Left forelimb (tissue), 1 donor: ENCODE data around the gene CYP4A22.
"Not testable (repeated sequence)": the region's sequence is repeated elsewhere in the genome, so short reads cannot be mapped to it uniquely, and the experiment has no call there.

ENCODE experiments used
- DNase-seq: peaks from one replicate; pipeline ENCODE4 v3.0.0-alpha.2; 2018; ENCODE audit warnings: low spot score

Gene CYP4A22, protein sequence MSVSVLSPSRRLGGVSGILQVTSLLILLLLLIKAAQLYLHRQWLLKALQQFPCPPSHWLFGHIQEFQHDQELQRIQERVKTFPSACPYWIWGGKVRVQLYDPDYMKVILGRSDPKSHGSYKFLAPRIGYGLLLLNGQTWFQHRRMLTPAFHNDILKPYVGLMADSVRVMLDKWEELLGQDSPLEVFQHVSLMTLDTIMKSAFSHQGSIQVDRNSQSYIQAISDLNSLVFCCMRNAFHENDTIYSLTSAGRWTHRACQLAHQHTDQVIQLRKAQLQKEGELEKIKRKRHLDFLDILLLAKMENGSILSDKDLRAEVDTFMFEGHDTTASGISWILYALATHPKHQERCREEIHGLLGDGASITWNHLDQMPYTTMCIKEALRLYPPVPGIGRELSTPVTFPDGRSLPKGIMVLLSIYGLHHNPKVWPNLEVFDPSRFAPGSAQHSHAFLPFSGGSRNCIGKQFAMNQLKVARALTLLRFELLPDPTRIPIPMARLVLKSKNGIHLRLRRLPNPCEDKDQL

DNA sequence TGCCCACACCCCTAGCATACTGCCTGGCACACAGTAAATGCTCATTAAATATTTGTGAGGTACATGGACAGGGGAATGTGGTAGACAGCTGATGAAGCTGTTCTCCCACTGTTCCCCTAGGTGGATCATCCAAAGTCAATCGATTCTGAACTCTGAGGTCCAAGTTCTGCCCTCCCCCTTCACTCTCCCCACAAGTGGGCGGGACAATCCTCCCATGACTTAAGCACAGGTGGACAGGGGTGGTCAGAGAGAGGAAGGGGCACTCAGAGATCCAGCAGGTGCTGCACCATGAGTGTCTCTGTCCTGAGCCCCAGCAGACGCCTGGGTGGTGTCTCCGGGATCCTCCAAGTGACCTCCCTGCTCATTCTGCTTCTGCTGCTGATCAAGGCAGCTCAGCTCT lies at the start of gene CYP4A22:
CYP4A22 (plus strand) TSS at position 244 of the 400 bp plus-strand sequence; CDS start at position 289, 45 bp downstream.
- DNase-seq: no peak

DNA sequence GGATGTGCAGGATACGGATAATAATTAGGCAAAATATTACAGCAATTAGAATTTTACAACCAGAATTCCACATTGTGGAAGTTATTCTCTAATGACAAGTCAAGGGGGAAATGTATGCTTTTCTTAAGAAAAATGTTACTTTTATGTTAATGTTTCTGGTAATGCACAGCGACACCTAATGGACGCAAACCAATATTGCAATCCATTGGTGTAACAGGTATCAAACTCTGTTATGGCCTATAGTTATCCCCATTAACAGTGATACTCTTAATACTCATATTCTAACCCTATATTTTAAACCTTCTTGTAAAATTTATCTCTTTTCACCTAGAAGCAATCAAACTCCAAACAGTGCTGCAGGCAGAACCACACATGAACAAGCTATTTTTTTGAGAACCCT lies 47.9 kb upstream of the CYP4A22 start:
- not testable (repeated sequence) for DNase-seq

DNA sequence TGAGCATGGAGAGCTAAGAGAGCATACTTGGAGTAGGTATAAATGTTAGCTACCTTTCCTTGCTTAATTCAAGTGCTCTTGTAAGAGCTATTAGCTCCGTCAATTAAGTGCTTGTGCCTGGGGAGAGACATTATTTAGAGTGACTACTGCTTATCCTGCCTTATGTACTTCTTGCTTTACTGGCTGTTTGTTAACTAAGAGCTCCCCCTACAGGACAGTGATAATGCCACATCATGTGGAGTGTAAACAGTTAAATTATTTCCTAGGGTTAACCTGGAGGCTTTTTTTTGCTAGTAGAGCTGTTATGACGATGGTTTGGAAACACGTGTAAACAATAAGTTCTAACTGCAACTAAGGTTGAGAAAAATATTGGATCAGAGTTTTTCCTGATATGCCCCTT lies 45.8 kb upstream of the CYP4A22 start:
- not testable (repeated sequence) for DNase-seq

DNA sequence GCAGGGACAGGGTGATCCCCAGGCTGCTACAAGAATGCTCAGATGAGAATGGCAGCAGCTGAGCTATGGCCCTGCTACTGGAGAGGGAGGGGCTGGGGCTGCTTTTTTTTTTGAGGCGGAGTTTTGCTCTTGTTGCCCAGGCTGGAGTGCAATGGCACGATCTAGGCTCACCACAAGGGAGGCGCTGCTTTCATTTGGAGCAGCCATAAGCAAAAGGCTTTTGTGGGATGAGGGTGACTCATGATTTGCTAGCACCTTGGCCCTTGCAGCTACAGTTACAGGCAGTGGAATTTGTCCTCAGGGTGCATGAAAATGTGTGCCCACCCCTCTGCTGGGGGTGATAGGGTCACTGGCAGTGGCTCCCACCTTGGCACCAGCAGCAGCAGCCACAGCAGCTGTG lies 32.4 kb upstream of the CYP4A22 start:
- no peak for DNase-seq

DNA sequence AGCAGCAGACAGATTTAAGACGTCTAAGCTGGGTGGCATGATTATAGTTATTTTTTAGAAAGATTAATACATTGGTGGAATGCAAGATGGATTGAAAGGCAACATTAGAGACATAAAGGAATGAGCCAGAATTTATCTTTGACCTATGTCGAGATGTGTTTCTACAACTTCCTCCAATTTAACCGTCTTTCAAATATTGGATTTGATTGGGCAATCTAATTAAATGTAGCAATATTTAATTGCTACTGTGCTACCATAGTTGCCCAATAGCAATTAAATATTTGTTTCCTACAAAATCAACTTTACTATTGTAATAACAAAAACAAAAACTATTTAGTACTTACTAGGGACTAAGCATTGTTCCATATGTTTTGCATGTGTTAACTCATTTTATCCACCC lies 30.4 kb upstream of the CYP4A22 start:
- no peak for DNase-seq

DNA sequence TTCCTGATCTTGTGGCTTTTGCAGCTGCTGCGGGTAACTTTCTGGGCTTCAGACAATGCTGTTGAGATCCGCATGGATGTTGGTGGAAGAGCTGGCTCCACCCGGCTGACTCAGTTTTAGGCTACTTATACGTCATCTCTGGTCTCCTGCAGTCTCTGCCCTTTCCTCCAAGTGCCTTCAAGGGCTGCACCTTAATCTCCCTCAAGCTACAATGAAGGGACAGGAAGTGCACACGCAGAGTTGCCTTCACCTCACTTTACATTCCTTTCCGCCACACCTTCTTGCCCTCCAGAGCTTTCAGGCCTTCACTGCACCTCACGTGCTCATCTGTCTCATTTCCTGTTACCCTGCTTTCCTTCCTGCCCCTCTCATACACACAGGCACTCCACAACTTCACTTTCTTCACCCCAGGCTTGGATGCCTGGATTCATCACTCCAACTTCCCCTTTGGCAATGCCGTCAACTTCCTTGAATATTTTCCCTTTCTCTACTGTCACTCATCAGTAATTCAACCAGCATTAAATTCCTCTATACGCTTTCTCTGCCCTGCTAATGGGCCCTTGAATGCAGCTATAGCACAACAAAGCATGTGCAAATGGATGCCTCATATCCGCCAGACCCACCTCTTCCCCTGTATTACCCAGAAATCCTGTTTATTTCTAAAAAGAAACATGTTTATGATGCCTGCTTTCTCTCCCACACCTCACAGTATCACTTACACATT lies 29.2 kb upstream of the CYP4A22 start:
- not testable (repeated sequence) for DNase-seq

DNA sequence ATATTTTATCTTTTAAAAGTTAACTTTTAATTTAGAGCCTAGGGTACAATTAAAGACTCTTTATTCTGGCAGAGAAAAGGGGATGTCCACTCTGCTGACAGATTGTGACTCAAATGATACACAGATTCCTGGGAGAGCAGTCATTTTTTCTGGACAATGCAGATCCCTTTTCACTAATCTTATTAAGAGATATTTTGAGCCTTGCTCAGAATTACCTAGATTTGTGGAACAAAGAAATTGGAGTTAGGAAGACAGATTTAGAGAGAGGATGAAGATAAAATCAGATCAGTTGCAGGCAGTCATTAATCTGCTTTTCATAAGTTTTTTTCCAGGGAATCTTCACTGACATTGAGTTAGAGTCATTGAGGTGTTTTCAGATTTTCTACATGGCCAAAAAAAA lies 27.8 kb upstream of the CYP4A22 start:
- not testable (repeated sequence) for DNase-seq

DNA sequence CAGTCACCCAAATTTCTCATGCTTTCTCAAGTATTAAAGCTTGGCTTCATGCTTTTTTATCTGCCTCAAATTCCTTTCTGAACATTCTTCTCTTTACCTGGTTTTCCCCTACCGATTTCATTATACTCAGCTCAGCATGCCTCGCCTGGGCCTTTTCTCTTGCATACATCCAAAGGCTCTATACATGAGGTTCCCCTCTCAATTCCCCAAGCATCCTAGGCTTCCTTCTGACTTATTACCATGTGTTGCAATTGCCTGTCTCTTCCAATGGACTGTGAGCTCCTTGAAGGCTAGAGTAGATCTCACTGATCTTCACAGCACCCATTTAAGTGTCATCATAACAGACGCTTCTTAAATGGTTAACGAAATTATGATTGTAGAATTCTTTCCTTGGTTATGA lies 24.1 kb upstream of the CYP4A22 start:
- no peak for DNase-seq

DNA sequence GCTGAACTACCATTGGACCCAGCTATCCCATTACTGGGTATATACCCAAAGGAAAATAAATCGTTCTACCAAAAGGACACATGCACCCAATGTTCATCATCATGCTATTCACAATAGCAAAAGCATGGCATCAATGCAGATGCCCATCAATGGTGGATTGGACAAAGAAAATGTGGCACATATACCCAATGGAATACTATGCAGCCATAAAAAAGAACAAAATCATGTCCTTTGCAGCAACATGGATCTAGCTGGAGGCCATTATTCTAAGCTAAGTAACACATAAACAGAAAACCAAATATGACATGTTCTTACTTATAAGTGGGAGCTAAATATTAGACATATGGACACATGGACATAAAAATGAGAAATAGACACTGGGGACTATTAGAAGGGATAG lies 16.2 kb upstream of the CYP4A22 start:
- DNase-seq: not testable (repeated sequence)

DNA sequence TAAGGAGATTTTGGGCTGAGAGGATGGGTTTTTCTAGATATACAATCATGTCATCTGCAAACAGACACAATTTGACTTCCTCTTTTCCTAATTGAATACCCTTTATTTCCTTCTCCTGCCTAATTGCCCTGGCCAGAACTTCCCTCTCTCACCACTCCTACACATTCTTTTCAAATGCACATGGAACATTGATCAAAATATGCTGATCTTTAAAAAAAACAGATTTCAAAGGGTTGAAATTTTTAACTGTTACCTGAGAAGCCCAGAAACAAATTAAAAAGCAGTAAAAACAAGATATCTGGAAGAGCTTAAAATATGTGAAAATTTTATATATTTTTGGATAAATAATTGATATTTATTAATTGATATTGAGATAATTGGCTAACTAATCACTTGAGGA lies 12.4 kb upstream of the CYP4A22 start:
- not testable (repeated sequence) for DNase-seq

DNA sequence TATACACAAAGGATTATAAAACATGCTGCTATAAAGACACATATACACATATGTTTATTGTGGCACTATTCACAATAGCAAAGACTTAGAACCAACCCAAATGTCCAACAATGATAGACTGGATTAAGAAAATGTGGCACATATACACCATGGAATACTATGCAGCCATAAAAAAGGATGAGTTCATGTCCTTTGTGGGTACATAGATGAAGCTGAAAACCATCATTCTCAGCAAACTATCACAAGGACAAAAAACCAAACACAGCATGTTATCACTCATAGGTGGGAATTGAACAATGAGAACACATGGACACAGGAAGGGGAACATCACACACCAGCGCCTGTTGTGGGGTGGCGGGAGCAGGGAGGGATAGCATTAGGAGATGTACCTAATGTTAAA lies 10.2 kb upstream of the CYP4A22 start:
- not testable (repeated sequence) for DNase-seq

DNA sequence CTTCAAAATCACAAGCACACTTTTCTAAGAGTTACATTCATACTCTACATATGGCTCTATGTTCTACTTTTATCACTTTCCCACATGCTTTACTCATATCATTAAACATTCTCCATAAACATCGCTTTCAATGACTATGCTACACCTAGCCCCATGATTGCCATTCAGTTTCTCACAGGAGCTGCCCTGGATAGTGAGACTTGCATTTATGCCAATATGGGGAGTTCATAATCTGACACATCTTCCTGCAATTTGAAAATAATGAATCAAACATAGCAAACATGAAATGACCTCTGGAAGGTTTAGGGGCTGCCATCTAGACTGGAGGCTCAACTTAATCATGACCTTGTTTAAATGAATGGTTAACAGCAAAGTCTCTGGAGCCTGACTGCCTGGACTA lies 9.0 kb upstream of the CYP4A22 start:
- no peak for DNase-seq

DNA sequence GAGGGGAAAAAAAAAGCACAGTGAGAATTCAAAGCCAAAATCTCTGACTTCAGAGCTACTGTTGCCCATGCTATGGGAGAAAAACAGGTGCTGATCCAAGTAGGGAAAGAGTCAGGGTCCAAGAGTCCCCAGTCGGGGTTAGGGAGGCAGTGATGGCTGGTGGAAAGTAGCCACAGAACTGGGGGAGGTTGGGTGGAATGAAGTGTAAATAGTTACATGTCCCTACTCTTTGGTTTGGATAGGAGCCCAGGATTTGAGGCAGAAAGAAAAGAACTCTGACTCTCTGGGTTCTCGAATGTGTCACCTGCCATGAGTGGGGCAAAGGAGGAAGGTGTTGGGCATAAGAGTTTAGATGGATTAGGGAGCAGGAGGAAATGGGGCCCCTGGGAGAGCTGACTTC lies 8.4 kb upstream of the CYP4A22 start:
- not testable (repeated sequence) for DNase-seq

DNA sequence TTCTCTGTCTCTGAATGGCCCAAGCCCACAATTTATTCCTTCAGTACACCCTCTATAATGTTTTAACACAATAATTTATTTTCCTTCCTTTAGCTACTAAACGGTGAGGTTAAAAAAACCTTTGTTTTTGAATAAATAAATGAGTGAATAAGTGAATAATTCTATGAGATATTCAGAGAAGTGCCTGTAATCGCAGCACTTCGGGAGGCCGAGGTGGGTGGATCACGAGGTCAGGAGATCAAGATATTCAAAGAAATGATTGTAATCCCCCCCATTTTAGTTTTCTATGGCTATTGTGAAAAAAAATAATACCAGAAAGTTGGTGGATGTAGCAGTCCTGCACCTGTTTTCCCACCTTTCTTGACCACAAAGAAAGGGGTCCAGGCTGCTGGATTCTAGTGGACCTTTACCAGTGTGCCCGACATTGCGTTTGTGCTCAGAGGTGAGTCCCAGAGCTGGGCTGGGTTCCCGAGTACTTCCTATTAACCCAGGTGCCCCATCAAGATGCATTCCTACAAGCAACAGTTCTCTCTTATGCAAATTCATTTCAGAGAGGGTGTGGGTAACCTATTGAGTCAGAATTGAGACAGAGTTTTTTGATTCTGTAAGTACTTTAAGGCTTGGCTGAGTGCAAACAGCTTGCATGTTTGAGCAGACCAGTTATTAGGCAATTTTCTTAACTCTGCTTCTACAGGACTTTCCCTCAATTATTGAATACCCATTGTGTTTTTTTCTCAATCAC lies 7.6 kb upstream of the CYP4A22 start:
- DNase-seq: not testable (repeated sequence)

DNA sequence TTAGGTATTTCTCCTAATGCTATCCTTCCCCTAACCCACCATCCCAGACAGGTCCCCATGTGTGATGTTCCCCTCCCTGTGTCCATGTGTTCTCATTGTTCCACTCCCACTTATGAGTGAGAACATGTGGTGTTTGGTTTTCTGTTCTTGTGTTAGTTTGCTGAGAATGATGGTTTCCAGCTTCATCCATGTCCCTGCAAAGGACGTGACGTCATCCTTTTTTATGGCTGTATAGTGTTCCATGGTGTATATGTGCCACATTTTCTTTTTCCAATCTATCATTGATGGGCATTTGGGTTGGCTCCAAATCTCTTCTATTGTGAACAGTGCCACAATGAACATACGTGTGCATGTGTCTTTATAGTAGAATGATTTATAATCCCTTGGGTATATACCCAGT lies 4.6 kb upstream of the CYP4A22 start:
- DNase-seq: not testable (repeated sequence)

DNA sequence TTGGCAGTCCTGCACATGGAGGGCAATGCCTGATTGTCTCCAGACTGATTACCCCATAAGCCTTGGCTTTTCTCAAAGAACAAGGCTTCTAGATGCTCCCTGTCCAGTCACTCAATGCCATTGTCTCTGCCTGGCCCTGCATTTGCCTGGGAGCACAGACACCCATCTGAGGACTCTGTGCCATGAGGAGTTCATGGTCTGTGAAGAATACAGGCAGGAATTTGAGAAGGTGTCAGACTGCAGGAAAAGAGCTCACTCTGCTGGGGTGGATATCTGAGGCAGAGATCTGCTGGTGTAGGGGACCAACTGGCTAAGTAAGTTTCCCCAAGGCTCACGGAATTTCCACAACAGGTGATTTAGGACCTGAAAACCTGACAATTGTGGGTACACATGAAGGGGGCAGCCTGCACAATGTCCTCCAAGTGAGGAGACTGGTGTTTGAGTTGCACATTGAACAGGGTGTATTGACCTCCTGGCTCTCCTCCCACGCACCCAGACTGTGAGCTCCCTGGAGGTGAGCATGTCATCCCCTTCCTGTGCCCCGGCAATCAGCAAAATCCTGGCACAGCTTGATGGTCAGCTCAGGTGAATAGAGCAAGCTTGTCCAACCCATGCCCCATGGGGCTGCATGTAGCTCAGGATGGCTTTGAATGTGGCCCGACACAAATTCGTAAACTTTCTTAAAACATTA lies 829 bp downstream of the CYP4A22 start:
- no peak for DNase-seq

DNA sequence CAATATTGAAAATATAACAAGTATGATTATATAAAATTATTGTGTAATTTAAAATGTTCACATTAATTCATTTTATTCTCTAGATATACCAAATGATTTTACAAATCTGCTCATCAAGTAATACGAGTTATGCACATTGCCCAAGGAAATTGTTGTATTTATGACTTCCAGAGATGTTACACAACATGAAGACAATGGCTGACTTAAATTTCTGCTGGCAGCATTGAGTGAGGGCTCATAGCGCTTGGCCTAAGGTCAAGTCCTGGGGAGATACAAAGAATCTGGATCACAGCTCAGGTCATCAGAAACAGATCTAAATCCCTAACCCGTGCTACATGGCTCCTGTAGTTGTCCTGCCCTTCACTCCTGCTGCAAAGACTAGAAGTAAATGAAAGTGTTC lies 3.1 kb downstream of the CYP4A22 start:
- not testable (repeated sequence) for DNase-seq

DNA sequence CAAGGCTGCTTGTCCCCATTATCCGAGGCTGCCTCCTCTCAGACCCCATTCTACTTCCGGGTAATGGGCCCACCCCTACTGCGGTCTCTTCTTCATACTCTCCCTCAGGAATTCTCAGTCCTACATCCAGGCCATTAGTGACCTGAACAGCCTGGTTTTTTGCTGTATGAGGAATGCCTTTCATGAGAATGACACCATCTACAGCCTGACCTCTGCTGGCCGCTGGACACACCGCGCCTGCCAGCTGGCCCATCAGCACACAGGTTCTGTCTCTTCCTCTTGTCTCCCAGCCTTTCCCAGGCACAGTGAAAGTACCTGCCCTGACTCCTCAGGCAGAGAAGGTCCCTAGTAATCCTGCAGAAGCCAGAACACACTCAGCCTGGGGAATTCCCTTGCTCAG lies 6.4 kb downstream of the CYP4A22 start:
- DNase-seq: not testable (repeated sequence)

DNA sequence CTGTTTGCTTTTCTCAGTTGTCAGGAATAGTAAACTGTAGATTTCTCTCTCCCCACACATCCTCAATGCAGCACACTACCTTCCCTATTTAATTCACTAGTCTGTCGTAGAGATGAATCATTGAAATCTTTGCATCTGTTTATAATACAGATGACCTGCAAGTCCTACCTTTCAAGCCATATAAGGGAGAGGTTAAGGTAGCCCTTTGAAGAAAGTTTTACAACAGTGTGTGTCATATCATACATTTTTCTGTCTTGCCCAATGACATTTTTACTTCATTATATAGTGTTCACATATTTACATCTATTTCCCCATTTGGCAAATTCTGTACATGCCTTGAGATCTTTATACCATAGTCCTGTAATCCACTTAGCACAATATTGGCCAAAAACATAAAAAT lies 9.3 kb downstream of the CYP4A22 start:
- DNase-seq: not testable (repeated sequence)

DNA sequence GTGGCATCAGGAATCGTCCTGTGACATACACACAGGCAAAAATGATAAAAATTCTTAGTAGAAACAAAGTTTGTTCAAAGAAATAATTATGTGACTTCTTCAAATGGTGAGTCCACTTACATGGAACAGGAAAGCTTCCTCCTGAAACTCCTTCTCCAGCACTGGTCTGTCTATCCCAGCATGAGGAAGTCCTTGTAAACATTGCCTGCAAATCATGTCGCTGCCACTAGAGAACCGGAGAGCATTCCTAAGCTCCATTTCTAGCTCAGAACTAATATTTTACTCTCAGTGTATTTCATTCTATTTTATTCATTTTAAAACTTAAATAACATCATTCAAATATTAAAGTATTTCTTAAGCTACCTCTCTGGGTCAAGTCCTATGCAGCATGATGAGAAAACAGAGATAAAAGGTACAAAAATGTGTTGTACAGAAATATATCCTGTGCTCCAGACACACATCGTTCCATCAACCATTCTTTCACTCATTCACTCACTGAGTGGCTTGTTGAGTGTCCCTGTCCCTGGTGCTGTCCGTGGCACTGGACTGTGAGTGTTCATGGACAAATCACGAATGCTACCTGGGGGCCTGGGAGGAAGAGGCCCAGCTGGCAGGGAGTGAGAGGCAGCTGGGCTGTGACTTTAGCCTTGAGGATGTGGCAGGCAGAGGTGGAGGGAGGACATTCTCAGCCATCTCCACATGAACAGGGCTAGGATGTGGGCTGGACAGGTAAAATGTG lies 10.0 kb downstream of the CYP4A22 start:
- no peak for DNase-seq

DNA sequence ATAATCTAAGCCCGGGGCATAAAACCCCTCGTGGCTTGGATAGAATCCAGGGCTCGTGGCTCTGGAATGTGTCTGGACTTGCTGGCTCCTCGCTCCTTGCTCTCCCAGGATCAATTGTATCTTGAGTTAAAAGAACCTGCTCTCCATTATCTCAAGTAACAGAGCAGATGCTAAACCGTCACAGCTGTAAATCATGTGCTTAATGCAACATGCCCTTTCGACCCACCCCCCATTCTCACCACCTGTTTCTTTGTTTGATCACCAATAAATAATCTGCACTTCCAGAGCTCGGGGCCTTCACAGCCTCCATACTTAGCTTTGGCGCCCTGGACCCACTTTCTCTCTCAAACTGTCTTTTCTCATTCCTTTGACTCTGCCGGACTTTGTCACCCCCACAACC lies 11.9 kb downstream of the CYP4A22 start:
- not testable (repeated sequence) for DNase-seq
